Urothelium cell line (cell line): ENCODE measurements around the gene SYT2.
"Not testable (repeated sequence)": the region's sequence is repeated elsewhere in the genome, so short reads cannot be mapped to it uniquely, and the experiment has no call there.

Source experiments
- DNase-seq: peaks from one replicate; pipeline ENCODE4 v3.0.0; 2011; ENCODE audit warnings: low spot score, mixed read lengths
- FAIRE-seq: peaks from 2 replicates; lab custom pipeline; 2011; peaks lifted over from hg19 to GRCh38; lab: Jason Lieb, UNC

Gene SYT2

DNA sequence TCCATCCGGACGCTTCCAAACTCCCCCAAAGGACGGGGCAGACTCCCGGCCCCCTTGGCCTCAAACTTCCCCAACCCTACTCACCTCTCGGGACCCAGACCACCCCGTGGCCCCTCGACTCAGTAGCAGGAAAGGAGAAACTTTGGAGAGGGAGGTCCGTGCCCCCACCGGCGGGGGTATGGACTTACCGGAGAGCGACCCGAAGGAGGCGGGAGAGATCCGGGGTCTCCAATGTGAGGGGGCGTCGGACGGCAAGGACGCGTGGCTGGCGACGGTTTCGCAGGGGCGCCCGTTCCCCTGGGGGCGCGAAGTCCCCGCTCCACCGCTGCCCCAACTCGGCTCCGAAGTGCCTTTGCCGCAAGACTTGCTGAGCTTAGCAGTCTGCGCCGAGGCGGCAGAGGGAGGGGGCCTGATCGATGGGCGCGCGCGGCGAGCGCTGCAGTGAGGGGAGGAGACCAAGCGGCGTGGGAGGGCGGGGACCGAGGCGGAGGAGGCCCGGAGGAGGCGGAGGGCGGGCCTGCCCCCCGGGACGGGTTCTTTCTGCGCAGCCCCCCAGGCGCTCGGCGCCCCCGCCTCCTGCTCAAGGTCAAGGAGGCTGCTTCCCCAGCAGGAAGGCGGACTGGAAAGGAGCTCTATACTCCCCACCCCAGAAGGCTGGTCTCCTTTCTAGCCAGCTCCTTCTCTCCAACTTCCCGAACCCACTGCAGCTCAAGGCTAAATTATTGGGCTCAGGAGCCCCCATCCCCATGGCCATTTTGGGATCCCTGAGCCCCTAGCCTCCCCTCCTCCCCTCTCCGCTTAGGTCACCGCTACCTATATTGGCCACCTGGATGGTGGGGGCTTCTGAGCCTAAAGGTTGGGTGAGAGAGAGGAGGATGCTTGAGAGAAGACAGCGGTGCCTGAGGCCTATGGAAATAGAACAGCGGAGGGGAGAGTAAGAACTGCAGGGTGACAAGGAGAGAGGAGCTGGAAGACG lies at the start of gene SYT2:
SYT2 (minus strand) TSS at position 385 of the 976 bp plus-strand sequence. CDS start 104,682 bp downstream, outside the sequence.
- DNase-seq (peak; percentile 83), FAIRE-seq (no peak)

DNA sequence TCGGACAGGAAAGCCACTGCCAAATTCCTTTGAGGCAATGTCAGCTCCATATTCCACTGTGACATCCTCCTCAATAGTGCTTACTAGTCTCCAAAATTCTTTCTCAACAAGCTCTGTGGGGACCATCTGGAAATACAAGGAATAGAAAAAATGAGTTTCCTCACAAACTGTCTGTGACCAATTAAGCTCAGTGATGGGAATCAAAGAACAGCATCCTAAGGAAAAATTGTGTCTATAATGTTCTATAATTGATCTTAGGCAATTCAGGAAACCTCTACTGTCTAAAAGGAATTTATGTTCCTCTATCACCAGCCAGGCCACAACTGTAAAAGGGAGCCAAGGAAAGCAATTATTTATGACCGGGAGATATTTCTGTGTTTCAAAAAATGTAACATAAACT lies 46.1 kb upstream of the SYT2 start:
- no peak for FAIRE-seq
- DNase-seq, result no peak

DNA sequence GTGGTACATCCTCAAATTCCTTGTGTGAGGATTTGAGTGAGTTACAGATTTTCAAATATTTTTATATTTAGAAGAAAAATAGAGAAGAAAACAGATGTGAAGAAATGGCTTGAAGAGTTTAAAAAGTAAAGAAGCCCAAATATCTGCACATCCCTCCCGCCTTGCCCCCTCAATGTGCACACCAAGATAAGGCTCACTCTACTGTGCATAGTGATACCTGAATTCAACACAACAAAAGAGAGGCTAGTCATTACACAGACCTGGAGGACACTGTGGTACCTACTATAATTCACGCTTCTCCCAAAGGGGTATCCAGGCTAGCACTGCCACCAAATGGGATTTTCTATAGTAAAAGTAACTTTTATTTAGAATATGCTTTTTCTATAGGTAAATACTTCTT lies 44.0 kb upstream of the SYT2 start:
- FAIRE-seq, result no peak
- DNase-seq, result no peak

DNA sequence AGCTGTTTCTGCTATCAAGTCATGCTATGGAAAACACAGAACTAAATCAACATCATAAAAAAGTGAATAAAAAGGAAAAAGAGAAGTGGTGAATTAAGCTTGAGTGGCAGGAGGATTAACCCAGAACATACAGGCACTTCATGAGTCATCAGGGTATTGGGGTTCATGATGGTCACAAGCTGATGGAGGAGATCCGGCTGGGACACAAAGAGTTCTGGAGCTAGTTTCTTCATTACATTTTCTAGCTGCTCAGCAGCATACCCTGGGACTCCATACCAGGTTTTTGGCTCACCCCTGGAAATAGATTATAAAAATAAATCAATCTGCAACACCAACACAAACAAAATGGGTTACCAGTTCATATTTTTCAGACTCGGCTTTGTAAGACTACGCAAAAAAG lies 42.5 kb upstream of the SYT2 start:
- FAIRE-seq, result no peak

DNA sequence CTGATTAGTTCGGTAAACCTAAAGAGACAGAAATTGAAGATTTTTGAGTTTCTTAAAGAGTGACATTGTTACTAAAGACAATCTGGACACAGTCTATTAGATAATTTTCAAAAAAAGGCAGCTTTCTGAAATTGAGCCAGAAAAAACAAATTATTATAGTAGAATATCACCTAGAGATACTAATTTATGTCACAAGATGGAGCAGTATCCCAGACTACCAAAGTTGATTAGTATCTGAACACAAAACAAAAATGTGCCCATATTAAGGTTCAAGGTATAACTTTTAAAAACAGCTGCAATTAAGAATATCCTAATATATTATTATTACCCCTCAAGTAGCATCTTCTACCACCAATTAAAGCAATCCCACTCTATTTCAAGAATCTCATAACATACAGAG lies 40.5 kb upstream of the SYT2 start:
- DNase-seq (no peak), FAIRE-seq (no peak)

More for the DNA sequence above, 42.5 kb upstream of the SYT2 start:
- no peak for DNase-seq

DNA sequence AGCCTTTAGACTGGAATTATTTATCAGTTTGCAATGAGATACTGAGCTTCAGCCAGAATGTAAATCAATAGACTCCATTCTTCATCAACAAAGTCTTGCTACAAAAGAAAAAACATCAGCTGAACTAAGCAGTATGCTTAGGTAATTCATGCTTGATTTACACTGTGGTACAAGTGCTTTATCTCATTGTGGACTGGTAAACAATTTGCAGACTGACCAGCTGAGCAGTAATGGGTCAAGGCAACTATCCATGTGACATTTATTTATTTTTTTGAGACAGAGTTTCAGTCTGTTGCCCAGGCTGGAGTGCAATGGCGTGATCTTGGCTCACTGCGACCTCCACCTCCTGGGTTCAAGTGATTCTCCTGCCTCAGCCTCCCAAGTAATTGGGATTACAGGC lies 39.8 kb upstream of the SYT2 start:
- DNase-seq (no peak), FAIRE-seq (no peak)

DNA sequence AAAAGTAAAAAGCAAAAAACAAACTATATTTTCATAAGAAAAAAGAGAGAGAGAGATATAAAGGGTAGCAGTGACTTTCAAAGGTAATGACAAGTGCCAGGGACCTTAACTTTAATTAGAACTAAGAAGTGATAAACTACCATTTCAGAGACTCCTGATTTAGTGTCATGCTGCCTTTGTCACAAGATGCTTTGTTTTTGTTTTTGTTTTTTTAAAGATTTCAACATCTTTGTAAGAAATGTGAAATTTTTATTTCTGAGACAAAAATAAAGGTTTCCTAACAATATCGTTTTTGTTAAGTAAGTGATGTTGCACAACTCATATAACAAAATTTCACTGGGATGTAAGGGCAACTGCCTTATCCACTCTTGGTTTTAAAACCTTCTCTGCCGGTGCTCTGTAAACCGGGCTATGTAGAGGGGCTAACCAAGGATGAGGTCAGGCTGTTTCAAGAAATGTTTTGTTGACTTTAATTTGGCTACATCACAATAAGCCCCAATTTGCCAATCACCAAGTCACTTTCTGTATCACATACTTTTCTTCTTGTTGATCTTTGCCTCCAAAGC lies 35.2 kb upstream of the SYT2 start:
- no peak for FAIRE-seq
- no peak for DNase-seq

DNA sequence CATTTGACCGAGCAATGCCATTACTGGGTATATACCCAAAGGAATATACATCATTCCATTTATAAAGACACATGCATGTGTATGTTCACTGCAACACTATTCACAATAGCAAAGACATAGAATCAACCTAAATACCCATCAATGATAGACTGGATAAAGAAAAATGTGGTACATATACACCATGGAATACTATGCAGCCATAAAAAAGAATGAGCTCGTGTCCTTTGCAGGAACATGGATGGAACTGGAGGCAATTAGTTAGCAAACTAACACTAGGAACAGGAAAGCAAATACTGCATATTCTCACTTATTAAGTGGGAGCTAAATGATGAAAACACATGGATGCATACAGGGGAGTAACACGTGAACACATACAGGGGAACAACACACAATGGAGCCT lies 34.5 kb upstream of the SYT2 start:
- DNase-seq, FAIRE-seq: not testable (repeated sequence)

DNA sequence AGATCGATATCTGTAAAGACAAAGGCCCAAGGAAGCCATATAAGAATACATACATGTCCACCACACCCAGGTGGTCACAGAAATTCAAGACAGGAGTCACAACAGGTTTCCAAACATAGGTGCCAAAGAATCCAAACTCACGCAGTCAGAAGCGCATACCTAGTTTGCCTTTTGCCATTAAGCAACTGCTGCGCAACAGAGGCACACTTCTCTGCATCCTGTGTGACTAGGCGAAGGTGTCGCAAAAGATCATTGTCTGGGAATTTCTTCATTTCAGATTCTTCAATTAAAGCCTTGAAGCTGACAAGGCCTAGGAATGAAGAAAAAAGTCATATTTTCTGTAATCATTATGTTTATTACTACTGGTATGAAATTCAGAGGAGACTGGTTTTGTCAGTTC lies 32.2 kb upstream of the SYT2 start:
- no peak for DNase-seq
- no peak for FAIRE-seq

DNA sequence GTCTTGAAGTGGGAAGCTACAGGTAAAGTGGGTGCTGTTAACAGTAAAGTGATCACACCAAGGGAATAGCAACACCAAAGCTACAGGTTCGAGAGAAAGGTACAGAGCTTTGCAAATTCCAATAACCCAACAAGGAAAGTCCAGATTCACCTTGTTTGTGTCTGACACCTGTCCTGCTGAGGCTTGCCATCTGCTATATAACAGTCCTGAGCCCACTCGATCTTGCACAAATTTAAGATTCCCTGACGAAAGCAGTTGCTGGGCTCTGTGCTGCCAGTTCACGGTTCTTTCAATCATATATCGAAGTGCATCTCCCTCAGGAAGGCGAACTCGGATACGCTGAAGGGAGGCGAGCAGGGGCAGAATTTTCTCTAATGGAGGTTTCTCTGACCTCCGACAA lies 23.0 kb upstream of the SYT2 start:
- DNase-seq (no peak), FAIRE-seq (no peak)

DNA sequence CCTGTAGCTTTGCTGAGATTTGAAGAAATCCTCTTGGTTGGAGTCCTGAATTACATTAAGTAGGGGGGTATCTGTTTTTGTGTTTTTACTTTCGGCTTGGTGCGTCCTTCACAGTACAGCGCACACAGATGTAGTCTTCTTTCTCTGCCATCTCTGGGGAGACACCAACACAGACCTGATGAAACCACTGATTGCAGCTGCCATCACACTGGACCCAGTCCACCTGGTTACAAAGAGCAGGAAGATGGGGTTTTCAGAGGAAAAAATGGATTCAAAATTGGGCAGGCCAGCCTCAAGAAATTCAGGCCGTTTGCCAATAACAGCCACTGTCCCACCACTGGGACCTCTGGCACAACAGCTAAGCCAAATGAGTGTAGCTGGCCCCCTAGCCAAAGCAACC lies 18.7 kb upstream of the SYT2 start:
- FAIRE-seq, result no peak
- DNase-seq, result no peak

DNA sequence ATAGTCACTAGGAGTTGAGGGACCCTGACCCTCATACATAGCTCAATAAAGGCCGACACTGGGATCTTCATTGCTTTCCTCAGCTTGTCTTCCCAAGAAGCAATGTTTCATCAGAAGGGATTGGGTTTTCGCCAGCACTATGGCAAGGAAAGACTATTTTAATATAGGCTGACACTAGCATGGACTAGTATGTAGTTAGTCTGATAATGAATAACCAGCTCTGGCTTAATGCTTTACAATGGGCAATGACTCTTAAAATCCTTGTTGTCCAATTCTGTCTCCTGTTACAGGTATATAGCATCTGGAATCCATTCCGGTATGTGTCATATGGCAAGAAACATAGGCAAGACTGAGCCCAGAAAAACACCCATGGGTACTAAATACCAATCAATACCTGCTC lies 15.3 kb upstream of the SYT2 start:
- no peak for FAIRE-seq
- no peak for DNase-seq

DNA sequence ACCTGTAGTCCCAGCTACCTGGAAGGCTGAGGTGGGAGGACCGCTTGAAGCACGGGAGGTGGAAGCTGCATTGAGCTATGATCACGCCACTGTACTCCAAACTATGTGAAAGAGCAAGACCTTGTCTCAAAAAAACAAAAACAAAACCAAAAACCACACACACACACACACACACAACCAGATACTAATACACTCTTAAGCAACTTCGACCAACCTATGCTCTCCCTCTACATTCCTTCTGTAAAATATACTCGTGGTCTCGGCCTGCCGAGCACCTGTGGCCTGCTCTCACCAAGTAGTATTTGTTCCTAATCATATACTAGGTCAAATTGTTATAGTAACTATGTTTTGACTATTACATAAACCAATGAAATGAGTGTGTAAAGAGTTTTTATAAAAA lies 13.5 kb upstream of the SYT2 start:
- no peak for FAIRE-seq
- DNase-seq, result no peak

DNA sequence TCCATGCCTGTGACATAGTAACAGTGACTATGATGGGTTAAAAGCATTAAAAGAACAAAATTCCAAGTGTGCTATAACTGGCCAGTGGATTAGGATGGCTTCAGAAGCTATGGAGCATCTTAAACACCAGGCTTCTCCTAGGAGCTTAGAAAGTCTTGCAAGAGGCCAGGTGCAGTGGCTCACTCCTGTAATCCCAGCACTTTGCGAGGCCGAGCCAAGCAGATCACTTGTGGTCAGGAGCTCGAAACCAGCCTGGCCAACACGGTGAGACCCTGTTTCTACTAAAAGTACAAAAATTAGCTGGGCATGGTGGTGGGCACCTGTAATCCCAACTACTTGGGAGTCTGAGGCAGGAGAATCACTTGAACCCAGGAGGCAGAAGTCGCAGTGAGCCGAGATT lies 12.8 kb upstream of the SYT2 start:
- not testable (repeated sequence) for DNase-seq, FAIRE-seq

DNA sequence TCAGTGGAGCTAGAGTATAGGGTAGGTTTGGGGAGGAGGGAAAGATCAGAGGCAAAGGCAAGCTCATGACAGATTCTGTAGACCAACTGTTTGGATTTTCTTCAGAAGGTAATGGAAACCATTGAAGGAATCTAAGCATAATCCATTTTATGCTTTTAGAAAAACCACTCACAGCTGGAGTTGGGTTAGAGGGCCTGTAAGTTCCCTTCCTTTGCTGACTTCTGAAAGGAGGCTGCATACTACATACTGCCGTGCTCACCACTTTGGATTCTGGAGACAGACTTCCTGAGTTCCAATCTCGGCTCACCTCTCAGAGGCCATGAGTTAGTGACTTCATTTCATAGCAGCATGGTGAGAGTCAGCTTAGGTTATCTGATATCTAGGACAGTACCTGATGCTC lies 6.4 kb upstream of the SYT2 start:
- FAIRE-seq, result no peak
- DNase-seq, result no peak

DNA sequence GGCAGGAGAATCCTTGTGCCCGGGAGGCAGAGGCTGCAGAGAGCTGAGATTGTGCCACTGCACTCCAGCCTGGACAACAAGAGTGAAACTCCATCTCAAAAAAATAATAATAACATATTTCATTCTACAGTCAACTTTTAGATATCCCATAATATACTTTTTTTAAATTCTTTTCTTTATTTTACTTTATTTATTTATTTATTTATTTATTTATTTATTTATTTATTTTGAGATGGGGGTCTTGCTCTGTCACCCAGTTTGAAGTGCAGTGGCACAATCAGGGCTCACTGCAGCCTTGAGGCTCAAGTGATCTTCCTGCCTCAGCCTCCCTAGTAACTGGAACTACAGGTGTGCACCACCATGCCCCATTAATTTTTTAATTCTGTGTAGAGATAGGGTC lies 3.9 kb upstream of the SYT2 start:
- not testable (repeated sequence) for FAIRE-seq, DNase-seq

DNA sequence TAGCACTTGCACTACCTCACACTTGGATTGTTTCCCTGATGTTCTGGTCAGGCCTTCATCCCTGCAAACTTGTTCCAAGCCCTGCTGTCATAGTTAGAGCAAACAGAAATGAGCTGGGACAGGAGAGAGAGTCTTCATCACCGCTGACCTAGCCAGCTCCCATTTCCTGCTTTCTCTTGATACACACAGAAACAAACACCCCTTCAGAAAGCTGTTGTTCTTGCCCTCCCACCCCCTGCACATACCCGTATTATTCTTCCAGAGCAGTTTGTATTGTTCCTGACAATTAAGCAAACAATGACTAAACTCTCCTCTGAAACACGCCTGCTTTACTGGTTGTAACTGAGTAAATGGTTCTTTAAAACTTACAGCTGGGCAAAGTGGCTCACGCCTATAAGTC lies 2.9 kb upstream of the SYT2 start:
- DNase-seq (no peak), FAIRE-seq (no peak)

DNA sequence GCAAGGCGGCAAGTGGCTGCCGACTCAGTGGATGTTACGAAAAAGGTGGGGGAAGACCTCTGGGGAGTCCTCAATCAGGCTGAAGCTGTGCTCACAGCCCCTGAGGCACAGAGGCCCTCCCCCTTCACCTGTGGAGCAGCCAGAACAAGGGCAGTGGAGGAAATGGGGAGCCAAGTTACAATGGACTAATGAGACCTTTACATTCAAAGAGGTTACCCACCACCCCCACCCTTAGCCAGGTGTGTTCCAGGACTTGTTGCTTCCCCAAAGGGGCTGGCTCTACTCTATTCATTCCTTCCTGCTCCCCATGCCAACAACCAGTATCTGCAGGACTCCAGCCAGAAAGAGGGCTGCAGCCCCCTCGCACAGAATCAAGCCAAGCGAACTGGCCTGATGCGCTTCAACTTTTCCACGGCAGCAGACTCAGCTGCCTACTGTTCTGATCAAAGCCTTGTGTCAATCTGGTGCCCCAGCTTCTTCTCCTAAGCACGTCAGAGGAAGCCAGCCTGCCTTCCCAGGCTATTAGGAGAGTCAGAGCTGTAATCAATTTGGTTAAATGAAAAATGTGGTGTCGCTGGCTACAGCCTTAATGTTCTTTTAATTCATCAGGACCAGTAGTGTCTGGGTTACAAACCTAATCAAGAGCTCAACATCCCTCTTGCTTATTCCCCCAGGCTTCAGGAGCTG lies 1.8 kb upstream of the SYT2 start:
- FAIRE-seq (no peak), DNase-seq (no peak)

DNA sequence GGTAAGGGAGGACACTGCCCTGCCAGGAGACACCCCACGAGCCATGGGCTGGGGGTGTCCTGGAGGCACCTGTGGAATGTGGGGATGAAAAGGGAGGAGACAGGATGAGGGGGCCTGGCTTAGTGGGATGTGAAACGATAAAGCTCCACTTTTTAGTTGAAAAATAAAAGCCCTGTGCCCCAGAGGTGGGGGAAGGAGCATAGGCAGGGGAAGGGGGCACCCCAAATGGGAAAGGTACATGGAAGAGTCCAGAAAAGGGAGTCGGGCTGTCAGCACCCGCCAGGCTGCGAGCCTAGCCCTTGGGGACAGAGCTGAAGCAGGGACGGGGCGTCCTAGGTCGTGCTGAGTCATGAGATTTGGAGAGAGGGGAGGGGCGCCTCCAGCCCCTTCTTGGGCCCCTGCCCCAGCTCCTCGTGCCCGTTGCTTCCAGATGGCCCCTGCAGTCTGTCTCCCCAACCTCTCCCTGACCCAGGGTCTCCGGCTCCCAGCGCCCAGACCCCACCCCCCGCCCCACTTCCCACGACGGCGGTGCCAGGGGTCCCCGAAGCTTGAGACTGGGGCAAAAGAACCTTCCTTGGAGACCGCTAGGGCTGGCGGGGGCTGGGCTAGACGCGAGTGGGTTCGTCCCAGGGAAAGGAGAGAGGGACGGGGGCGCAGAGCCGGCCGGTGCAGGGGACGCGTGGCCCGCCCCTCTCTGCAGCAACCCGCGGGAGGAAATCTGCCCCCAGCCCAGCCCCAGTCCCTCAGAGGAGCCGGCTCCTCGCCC lies 795 bp downstream of the SYT2 start:
- FAIRE-seq (no peak), DNase-seq (peak; percentile 36)

DNA sequence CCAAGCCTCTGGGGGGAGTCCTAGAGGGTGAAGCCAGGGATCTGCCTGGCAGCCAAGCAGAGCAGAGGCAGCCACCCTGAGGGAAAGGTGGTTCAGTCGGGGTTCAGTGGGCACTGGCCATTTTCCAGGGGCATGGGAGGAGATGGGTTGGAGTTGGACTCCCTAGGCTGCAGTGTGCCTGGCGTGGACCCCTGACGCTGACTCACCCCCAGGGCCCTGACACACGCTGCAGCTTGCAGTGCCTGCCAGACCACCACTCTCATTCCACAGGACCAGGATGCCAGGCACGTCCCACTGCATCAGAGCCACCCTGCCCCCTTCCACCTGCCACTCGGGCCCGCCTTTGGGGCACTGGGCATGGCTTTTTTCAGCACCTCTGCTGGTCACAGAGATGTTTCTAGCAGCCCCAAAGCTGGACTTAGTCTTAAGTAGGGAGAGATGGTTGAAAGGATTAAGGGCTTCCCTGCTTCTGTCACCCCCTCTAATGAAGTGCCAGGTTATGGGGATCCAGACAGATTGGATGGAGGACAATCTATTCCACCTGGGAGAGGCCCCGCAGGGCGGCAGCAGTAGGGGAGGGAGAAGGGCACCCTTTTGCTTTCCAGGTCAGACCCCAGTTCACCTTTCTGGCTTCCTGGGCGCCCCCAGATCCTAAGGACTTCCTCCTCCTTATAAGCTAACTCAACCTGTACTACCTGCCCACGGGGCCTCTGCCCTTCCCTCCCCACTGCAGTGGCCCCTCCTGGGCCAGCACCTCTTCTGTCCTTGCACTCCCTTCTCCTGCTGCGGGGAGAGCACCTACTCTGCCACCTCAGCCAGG lies 1.6 kb downstream of the SYT2 start:
- DNase-seq (no peak), FAIRE-seq (no peak)
